H9 (cell line): Measurements from ENCODE around the gene FUT8. TPM values are rescaled to one million over a fixed set of nuclear protein-coding genes. Genes with fewer than 3 reads are reported as not detected.

Experiments used
- DNase-seq: peaks from one replicate; pipeline ENCODE4 v3.0.0-alpha.2; 2017
- H2AFZ ChIP-seq: one replicate; pipeline ENCODE4 v1.6.1; 2013; ENCODE audit warnings: mild to moderate bottlenecking, low read length, control low read depth, moderate library complexity
- H2AK5ac ChIP-seq: 2 replicates; pipeline ENCODE4 v1.6.1; 2013; ENCODE audit warnings: low read length, control low read depth, mixed read lengths; ENCODE audit not compliant: insufficient read length
- H2BK120ac ChIP-seq: one replicate; pipeline ENCODE4 v1.6.1; 2013; ENCODE audit warnings: low read depth, mild to moderate bottlenecking, low read length, control low read depth, inconsistent platforms; ENCODE audit not compliant: poor library complexity, severe bottlenecking
- H2BK12ac ChIP-seq: 2 replicates; pipeline ENCODE4 v1.6.1; 2013; ENCODE audit warnings: low read length, control low read depth, mixed read lengths, low read depth; ENCODE audit not compliant: insufficient read length
- H2BK15ac ChIP-seq: 2 replicates; pipeline ENCODE4 v1.6.1; 2013; ENCODE audit warnings: low read depth, low read length, control low read depth
- H2BK20ac ChIP-seq: one replicate; pipeline ENCODE4 v1.6.1; 2013; ENCODE audit warnings: low read depth, mild to moderate bottlenecking, low read length, control low read depth, inconsistent platforms; ENCODE audit not compliant: poor library complexity, severe bottlenecking
- H2BK5ac ChIP-seq: 2 replicates; pipeline ENCODE4 v1.6.1; 2013; ENCODE audit warnings: low read length, control low read depth, mixed read lengths; ENCODE audit not compliant: insufficient read length
- H3K14ac ChIP-seq: 2 replicates; pipeline ENCODE4 v1.6.1; 2013; ENCODE audit warnings: low read length, control low read depth; ENCODE audit not compliant: insufficient read depth
- H3K18ac ChIP-seq: 2 replicates; pipeline ENCODE4 v1.6.1; 2013; ENCODE audit warnings: low read depth, mild to moderate bottlenecking, mixed read lengths, low read length, control low read depth; ENCODE audit not compliant: insufficient read length
- H3K23ac ChIP-seq: 2 replicates; pipeline ENCODE4 v1.6.1; 2013; ENCODE audit warnings: low read length, control low read depth, mixed read lengths, low read depth; ENCODE audit not compliant: insufficient read length
- H3K23me2 ChIP-seq: 2 replicates; pipeline ENCODE4 v1.6.1; 2013; ENCODE audit warnings: low read depth, mild to moderate bottlenecking, mixed read lengths, low read length, control low read depth; ENCODE audit not compliant: insufficient read length, poor library complexity, severe bottlenecking
- H3K27ac ChIP-seq: 2 replicates; pipeline ENCODE4 v1.5.1; 2013; ENCODE audit warnings: low read length, control low read depth, mixed read lengths, low read depth; ENCODE audit not compliant: insufficient read length
- H3K27me3 ChIP-seq: 2 replicates; pipeline ENCODE4 v1.6.1; 2013; ENCODE audit warnings: low read length, control low read depth, inconsistent platforms; ENCODE audit not compliant: insufficient read depth
- H3K4ac ChIP-seq: 2 replicates; pipeline ENCODE4 v1.6.1; 2013; ENCODE audit warnings: low read depth, mild to moderate bottlenecking, control low read depth, inconsistent platforms, low read length, moderate library complexity
- H3K4me1 ChIP-seq: 2 replicates; pipeline ENCODE4 v1.6.1; 2013; ENCODE audit warnings: low read length, control low read depth, inconsistent platforms; ENCODE audit not compliant: insufficient read depth
- H3K4me2 ChIP-seq: 2 replicates; pipeline ENCODE4 v1.6.1; 2013; ENCODE audit warnings: low read length, control low read depth, mixed read lengths; ENCODE audit not compliant: insufficient read length, insufficient read depth
- H3K56ac ChIP-seq: 2 replicates; pipeline ENCODE4 v1.6.1; 2013; ENCODE audit warnings: low read depth, mild to moderate bottlenecking, mixed read lengths, low read length, control low read depth; ENCODE audit not compliant: insufficient read length
- H3K79me1 ChIP-seq: 2 replicates; pipeline ENCODE4 v1.6.1; 2013; ENCODE audit warnings: low read depth, mild to moderate bottlenecking, moderate library complexity, low read length, control low read depth, inconsistent platforms; ENCODE audit not compliant: insufficient read depth, poor library complexity, severe bottlenecking
- H3K79me2 ChIP-seq: 2 replicates; pipeline ENCODE4 v1.6.1; 2013; ENCODE audit warnings: low read length, control low read depth, inconsistent platforms; ENCODE audit not compliant: insufficient read depth
- H3K9ac ChIP-seq: 2 replicates; pipeline ENCODE4 v1.6.1; 2013; ENCODE audit warnings: low read length, control low read depth, mixed read lengths; ENCODE audit not compliant: insufficient read length; ENCODE audit errors: extremely low read depth
- H3K9me3 ChIP-seq: one replicate; pipeline ENCODE4 v1.6.1; 2013; ENCODE audit warnings: low read depth, low read length, inconsistent platforms; ENCODE audit not compliant: control insufficient read depth
- H3T11ph ChIP-seq: one replicate; pipeline ENCODE4 v1.6.1; 2013; ENCODE audit warnings: mild to moderate bottlenecking, low read length, control low read depth, inconsistent platforms
- H4K20me1 ChIP-seq: one replicate; pipeline ENCODE4 v1.6.1; 2013; ENCODE audit not compliant: control insufficient read depth, insufficient read length, insufficient read depth
- H4K5ac ChIP-seq: 2 replicates; pipeline ENCODE4 v1.6.1; 2013; ENCODE audit warnings: low read depth, mild to moderate bottlenecking, mixed read lengths, low read length, control low read depth; ENCODE audit not compliant: insufficient read length
- H4K8ac ChIP-seq: replicated peaks from 2 replicates; pipeline ENCODE4 v1.6.1; 2013; ENCODE audit warnings: low read length, control low read depth, mixed read lengths, low read depth; ENCODE audit not compliant: insufficient read length
- H4K91ac ChIP-seq: 2 replicates; pipeline ENCODE4 v1.6.1; 2013; ENCODE audit warnings: low read depth, mild to moderate bottlenecking, moderate library complexity, mixed read lengths, low read length, control low read depth; ENCODE audit not compliant: insufficient read length
- H3K27ac Mint-ChIP-seq, 3 experiments: 2 replicates in 2 of 3; 3 replicates in 1 of 3; pipeline ENCODE4 v1.8.0; 2020 to 2021; ENCODE audit warnings: mixed read lengths in 3 of 3, mild to moderate bottlenecking in 1 of 3, moderate library complexity in 1 of 3
- H3K27me3 Mint-ChIP-seq: 2 replicates; pipeline ENCODE4 v1.8.0; 2021; ENCODE audit warnings: low read depth, mild to moderate bottlenecking, moderate library complexity, mixed read lengths
- H3K36me3 Mint-ChIP-seq, 3 experiments: 2 replicates in 2 of 3; 3 replicates in 1 of 3; pipeline ENCODE4 v1.8.0; 2020 to 2021; ENCODE audit warnings: low read depth in 3 of 3, mixed read lengths in 3 of 3; ENCODE audit not compliant: insufficient read depth in 1 of 3
- H3K4me1 Mint-ChIP-seq, 2 experiments: 2 replicates each; pipeline ENCODE4 v1.8.0; 2020; ENCODE audit warnings: mixed read lengths in 2 of 2
- H3K4me3 Mint-ChIP-seq, 2 experiments: 2 replicates in 1 of 2; 3 replicates in 1 of 2; pipeline ENCODE4 v1.8.0; 2020 to 2021; ENCODE audit warnings: mild to moderate bottlenecking in 2 of 2, mixed read lengths in 2 of 2, moderate library complexity in 1 of 2
- H3K9me3 Mint-ChIP-seq, 2 experiments: 2 replicates in 1 of 2; 3 replicates in 1 of 2; pipeline ENCODE4 v1.8.0; 2020; ENCODE audit warnings: mild to moderate bottlenecking in 2 of 2, mixed read lengths in 2 of 2, moderate library complexity in 1 of 2
- WGBS: extraction: QIAGEN DNeasy Blood & Tissue Kit; methylation state at CpG from one replicate; pipeline ENCODE4 v1.1.7; 2013; ENCODE audit warnings: missing lambda C conversion rate, low lambda C conversion rate, mixed read lengths; ENCODE audit not compliant: insufficient read length; ENCODE audit errors: extremely low coverage; 5-methylcytosine and 5-hydroxymethylcytosine counted together
- total RNA-seq: library from RNA; stranded (reverse); gene quantifications from 2 replicates; pipeline ENCODE4 v1.2.1, GENCODE V29; 2021
- TF ChIP-seq, protein P1 (sequence below): fragments of 200-600 bp; sonication (generic); conservative IDR thresholded peaks from 3 replicates; pipeline ENCODE4 v1.8.0; 2021; ENCODE audit warnings: antibody characterized with exemption, mild to moderate bottlenecking

The FUT8 gene
- total RNA-seq, 1 experiment from 2014 or later: 44.3 TPM

DNA sequence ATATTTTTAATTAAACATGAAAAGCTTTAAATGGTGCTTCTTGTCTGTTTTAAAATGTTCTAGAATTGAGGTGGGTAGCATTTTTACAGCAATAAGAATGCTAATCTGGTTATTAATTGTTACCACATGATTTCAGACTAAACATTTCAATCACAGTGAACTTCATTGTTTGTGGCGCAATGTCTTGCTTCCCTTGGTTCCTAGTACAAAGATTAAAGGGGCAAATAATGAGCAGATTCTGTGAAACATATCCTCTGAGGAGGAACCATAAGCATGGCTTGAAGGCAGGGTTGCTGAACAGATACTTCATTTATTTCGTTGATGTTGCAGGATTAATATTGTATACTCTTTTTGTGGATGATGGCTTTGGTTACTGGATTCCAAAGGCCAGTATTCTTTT, 162.1 kb downstream of the FUT8 start:
- H3K27ac Mint-ChIP-seq: no peak overlapping the region
- Histone ChIP-seq H3K18ac (no peak overlapping the region), H3K27ac (no peak overlapping the region), H2AFZ (no peak overlapping the region), H2AK5ac (no peak overlapping the region), H3K9ac (no peak overlapping the region), H2BK120ac (no peak overlapping the region), H3K56ac (no peak overlapping the region), H3K4me2 (no peak overlapping the region), H3K4me1 (no peaks in the 10 kb centered on the region), H3K23ac (no peak overlapping the region), H2BK15ac (no peak overlapping the region), H4K8ac (no peak overlapping the region), H4K20me1 (no peaks in the 10 kb centered on the region), H4K91ac (no peak overlapping the region), H3K79me1 (no peaks in the 10 kb centered on the region), H2BK20ac (no peak overlapping the region), H3K4ac (no peak overlapping the region), H2BK5ac (no peak overlapping the region), H3K27me3 (no peaks in the 10 kb centered on the region), H2BK12ac (no peak overlapping the region), H3K23me2 (no peaks in the 10 kb centered on the region), H4K5ac (no peak overlapping the region), H3K9me3 (no peaks in the 10 kb centered on the region), H3K79me2 (no peaks in the 10 kb centered on the region; the same call in 1 of the 2 replicates), H3K14ac (no peak overlapping the region), H3T11ph (no peak overlapping the region)
- no peak overlapping the region for H3K4me3 Mint-ChIP-seq
- TF ChIP-seq, protein P1, sequence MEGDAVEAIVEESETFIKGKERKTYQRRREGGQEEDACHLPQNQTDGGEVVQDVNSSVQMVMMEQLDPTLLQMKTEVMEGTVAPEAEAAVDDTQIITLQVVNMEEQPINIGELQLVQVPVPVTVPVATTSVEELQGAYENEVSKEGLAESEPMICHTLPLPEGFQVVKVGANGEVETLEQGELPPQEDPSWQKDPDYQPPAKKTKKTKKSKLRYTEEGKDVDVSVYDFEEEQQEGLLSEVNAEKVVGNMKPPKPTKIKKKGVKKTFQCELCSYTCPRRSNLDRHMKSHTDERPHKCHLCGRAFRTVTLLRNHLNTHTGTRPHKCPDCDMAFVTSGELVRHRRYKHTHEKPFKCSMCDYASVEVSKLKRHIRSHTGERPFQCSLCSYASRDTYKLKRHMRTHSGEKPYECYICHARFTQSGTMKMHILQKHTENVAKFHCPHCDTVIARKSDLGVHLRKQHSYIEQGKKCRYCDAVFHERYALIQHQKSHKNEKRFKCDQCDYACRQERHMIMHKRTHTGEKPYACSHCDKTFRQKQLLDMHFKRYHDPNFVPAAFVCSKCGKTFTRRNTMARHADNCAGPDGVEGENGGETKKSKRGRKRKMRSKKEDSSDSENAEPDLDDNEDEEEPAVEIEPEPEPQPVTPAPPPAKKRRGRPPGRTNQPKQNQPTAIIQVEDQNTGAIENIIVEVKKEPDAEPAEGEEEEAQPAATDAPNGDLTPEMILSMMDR: no peak
- H3K9me3 Mint-ChIP-seq: no peaks in the 10 kb centered on the region
- no CpG with 5 or more reads among the region's 2 CpGs for WGBS
- DNase-seq: no peak
- H3K27me3 Mint-ChIP-seq: no peaks in the 10 kb centered on the region; the same call in 1 of the 2 replicates
- no peaks in the 10 kb centered on the region for H3K36me3 Mint-ChIP-seq
- peaks cover 16 to 17% of the 10 kb centered on the region in 2 experiments for H3K4me1 Mint-ChIP-seq
